Epithelial cell of esophagus (primary cell): ENCODE results near the gene MTF2.
"Not testable (repeated sequence)": the region's sequence is repeated elsewhere in the genome, so short reads cannot be mapped to it uniquely, and the experiment has no call there.

Experiments
- DNase-seq: peaks from one replicate; pipeline ENCODE4 v3.0.0; 2010; ENCODE audit warnings: low read depth
- H3K4me3 ChIP-seq: 2 replicates; pipeline ENCODE4 v1.5.1; 2011; ENCODE audit warnings: mild to moderate bottlenecking, low read length, control low read depth
- CTCF ChIP-seq: IDR thresholded peaks from 2 replicates; pipeline ENCODE4 v1.5.1; 2011; ENCODE audit warnings: low read depth, mild to moderate bottlenecking, low read length, control low read depth, inconsistent platforms; ENCODE audit not compliant: insufficient read depth; ENCODE audit errors: missing control alignments

Gene MTF2

GRCh38 chr1:93167006-93167405 lies 87.9 kb downstream of the MTF2 start:
- no peak for TF ChIP-seq CTCF
- DNase-seq, result no peak
- no peak overlapping the region for H3K4me3 ChIP-seq

GRCh38 chr1:93170141-93170678 lies 91.1 kb downstream of the MTF2 start:
- not testable (repeated sequence) for H3K4me3 ChIP-seq, DNase-seq

GRCh38 chr1:93171549-93172034 lies 92.5 kb downstream of the MTF2 start:
- DNase-seq, result no peak
- TF ChIP-seq CTCF, result no peak
- no peak overlapping the region for H3K4me3 ChIP-seq

- no peak overlapping the region for H3K4me3 ChIP-seq
- no peak for TF ChIP-seq CTCF
- DNase-seq, result no peak
These were observed 93.7 kb downstream of the MTF2 start for GRCh38 chr1:93172778-93173177.

- not testable (repeated sequence) for DNase-seq
These were observed 95.6 kb downstream of the MTF2 start for GRCh38 chr1:93174638-93175037.

GRCh38 chr1:93177991-93178390 lies 98.9 kb downstream of the MTF2 start:
- no peak for DNase-seq
- peak overlapping the region; percentile 97 for H3K4me3 ChIP-seq
- TF ChIP-seq CTCF, result no peak

More at GRCh38 chr1:93174638-93175037, 95.6 kb downstream of the MTF2 start:
- H3K4me3 ChIP-seq, result not testable (repeated sequence)

GRCh38 chr1:93178418-93178817 lies 99.3 kb downstream of the MTF2 start:
- H3K4me3 ChIP-seq, result peak overlapping the region; percentile 97
- DNase-seq, result no peak
- TF ChIP-seq CTCF, result no peak

GRCh38 chr1:93179886-93180722 lies 101.0 kb downstream of the MTF2 start, which contains the start of gene TMED5:
TMED5 (minus strand) TSS chr1:93180413; CDS start chr1:93180242, 171 bp downstream.
- peak within 1 kb of the TSS; percentile 97 for H3K4me3 ChIP-seq
- peak; percentile 99 for DNase-seq
- no peak for TF ChIP-seq CTCF
